ENCODE results near the gene PBLD. TPM values are rescaled to one million over a fixed set of nuclear protein-coding genes. Genes with fewer than 3 reads are reported as not detected.
"Not testable (repeated sequence)": the region's sequence is repeated elsewhere in the genome, so short reads cannot be mapped to it uniquely, and the experiment has no call there.

Gene PBLD
- total RNA-seq, 1 donor from 2014 or later = 4.7 TPM

GRCh38 chr10:68296843-68297663 is 35.7 kb downstream of the PBLD start:
- Mint-ChIP-seq H3K36me3 (ENCODE audit: low read depth) (no peaks in the 10 kb centered on the region), H3K27ac (no peak overlapping the region), H3K4me1 (peaks cover 37% of the 10 kb centered on the region), H3K9me3 (no peaks in the 10 kb centered on the region), H3K27me3 (no peaks in the 10 kb centered on the region), H3K4me3 (no peak overlapping the region)
- ATAC-seq (ENCODE audit: low read depth) (no peak), DNase-seq (no peak)
- ChIA-PET POLR2A (no interaction called here), CTCF (no interaction called here)
- no peak for TF ChIP-seq CTCF (IDR thresholded peaks at IDR 0.05)
- intact Hi-C loops (cut with micrococcal nuclease) = no loop called here

- Mint-ChIP-seq H3K27ac (no peak overlapping the region), H3K4me1 (no peaks in the 10 kb centered on the region), H3K27me3 (no peaks in the 10 kb centered on the region), H3K4me3 (no peak overlapping the region), H3K36me3 (ENCODE audit: low read depth) (no peaks in the 10 kb centered on the region), H3K9me3 (no peaks in the 10 kb centered on the region)
- no peak for DNase-seq
- no peak for TF ChIP-seq CTCF (IDR thresholded peaks at IDR 0.05)
- ATAC-seq (ENCODE audit: low read depth) = no peak
- intact Hi-C loops (cut with micrococcal nuclease) = no loop called here
- ChIA-PET CTCF (no interaction called here), POLR2A (no interaction called here)
Measured at GRCh38 chr10:68290736-68291135, 42.0 kb downstream of the PBLD start.

GRCh38 chr10:68288717-68289116 is 44.0 kb downstream of the PBLD start:
- intact Hi-C loops (cut with micrococcal nuclease) = no loop called here
- Mint-ChIP-seq H3K9me3 (no peaks in the 10 kb centered on the region), H3K27ac (no peak overlapping the region), H3K4me3 (no peak overlapping the region), H3K27me3 (no peaks in the 10 kb centered on the region), H3K36me3 (ENCODE audit: low read depth) (no peaks in the 10 kb centered on the region), H3K4me1 (no peaks in the 10 kb centered on the region)
- POLR2A ChIA-PET = no interaction called here
- CTCF ChIA-PET = interaction anchor here (2.2 kb wide), 1 partner anchor 13 kb away, joined by 9 read pairs; no protein-coding TSS in a partner anchor
- DNase-seq (no peak), ATAC-seq (ENCODE audit: low read depth) (no peak)
- TF ChIP-seq CTCF (IDR thresholded peaks at IDR 0.05) = no peak

GRCh38 chr10:68284062-68285001 is 48.4 kb downstream of the PBLD start:
- intact Hi-C loops (cut with micrococcal nuclease) = no loop called here
- CTCF ChIA-PET = no interaction called here
- Mint-ChIP-seq H3K27ac (no peak overlapping the region), H3K36me3 (ENCODE audit: low read depth) (no peaks in the 10 kb centered on the region), H3K27me3 (no peaks in the 10 kb centered on the region), H3K4me3 (no peak overlapping the region), H3K9me3 (no peaks in the 10 kb centered on the region), H3K4me1 (no peaks in the 10 kb centered on the region)
- POLR2A ChIA-PET = no interaction called here
- TF ChIP-seq CTCF (IDR thresholded peaks at IDR 0.05) = no peak
- ATAC-seq (ENCODE audit: low read depth) (no peak), DNase-seq (no peak)

- DNase-seq (no peak), ATAC-seq (ENCODE audit: low read depth) (no peak)
- intact Hi-C loops (cut with micrococcal nuclease) = no loop called here
- H3K27me3 Mint-ChIP-seq = no peaks in the 10 kb centered on the region
- H3K36me3 Mint-ChIP-seq (ENCODE audit: low read depth) = peaks cover 10% of the 10 kb centered on the region
- CTCF ChIA-PET = no interaction called here
- H3K27ac Mint-ChIP-seq = no peak overlapping the region
- no peaks in the 10 kb centered on the region for H3K4me1 Mint-ChIP-seq
- POLR2A ChIA-PET = no interaction called here
- no peak for TF ChIP-seq CTCF (IDR thresholded peaks at IDR 0.05)
- H3K9me3 Mint-ChIP-seq = peaks cover 14% of the 10 kb centered on the region
- H3K4me3 Mint-ChIP-seq = no peak overlapping the region
Measured at GRCh38 chr10:68280758-68281157, 52.0 kb downstream of the PBLD start.

GRCh38 chr10:68278906-68279753 is 53.6 kb downstream of the PBLD start:
- H3K27me3 Mint-ChIP-seq; intact Hi-C loops (cut with micrococcal nuclease); H3K4me3 Mint-ChIP-seq; H3K4me1 Mint-ChIP-seq; DNase-seq; H3K27ac Mint-ChIP-seq; ATAC-seq (ENCODE audit: low read depth); CTCF ChIA-PET; H3K36me3 Mint-ChIP-seq (ENCODE audit: low read depth): not testable (repeated sequence)
- POLR2A ChIA-PET = interaction anchor here (0.6 kb wide), 1 partner anchor 32 kb away, joined by 3 read pairs; no protein-coding TSS in a partner anchor
- peaks cover 16% of the 10 kb centered on the region for H3K9me3 Mint-ChIP-seq

GRCh38 chr10:68277814-68278213 is 54.9 kb downstream of the PBLD start:
- H3K4me1 Mint-ChIP-seq; ATAC-seq (ENCODE audit: low read depth); intact Hi-C loops (cut with micrococcal nuclease); H3K36me3 Mint-ChIP-seq (ENCODE audit: low read depth); DNase-seq; POLR2A ChIA-PET; H3K27me3 Mint-ChIP-seq; H3K4me3 Mint-ChIP-seq; H3K27ac Mint-ChIP-seq: not testable (repeated sequence)
- peaks cover 16% of the 10 kb centered on the region for H3K9me3 Mint-ChIP-seq
- CTCF ChIA-PET = interaction anchor here (0.6 kb wide), 1 partner anchor 194 kb away, joined by 3 read pairs; no protein-coding TSS in a partner anchor
